ENCODE data around the gene IQCH. TPM values are rescaled to one million over a fixed set of nuclear protein-coding genes. Genes with fewer than 3 reads are reported as not detected.

IQCH gene
- total and polyA plus RNA-seq, 2 experiments from 2014 or later, result 1.7 to 4.6 TPM

- Mint-ChIP-seq H3K27ac (no peak overlapping the region), H3K4me3 (no peak overlapping the region), H3K36me3 (ENCODE audit: low read depth) (no peaks in the 10 kb centered on the region), H3K4me1 (peaks cover 32% of the 10 kb centered on the region), H3K27me3 (ENCODE audit: insufficient read depth, low read depth, poor library complexity) (no peaks in the 10 kb centered on the region), H3K9me3 (no peaks in the 10 kb centered on the region)
- Histone ChIP-seq H3K4me2 (no peak overlapping the region), H3K36me3 (ENCODE audit: insufficient read depth) (no peaks in the 10 kb centered on the region), H2AFZ (peak overlapping the region; percentile 5), H3K27ac (ENCODE audit: low read depth) (no peak overlapping the region), H3K4me1 (ENCODE audit: insufficient read depth) (peaks cover 17% of the 10 kb centered on the region), H3K9me2 (ENCODE audit: insufficient read depth) (no peaks in the 10 kb centered on the region), H3K4me3 (no peak overlapping the region), H3K27me3 (ENCODE audit: insufficient read depth) (no peaks in the 10 kb centered on the region), H3F3A (replicated peaks; ENCODE audit: low read depth) (no peaks in the 10 kb centered on the region), H4K20me1 (replicated peaks; ENCODE audit: insufficient read depth) (no peaks in the 10 kb centered on the region), H3K79me2 (replicated peaks; ENCODE audit: insufficient read depth) (no peaks in the 10 kb centered on the region)
- DNase-seq (ENCODE audit: low spot score) (no peak), ATAC-seq (peak; percentile 21; the same call in 1 of the 3 replicates)
- TF ChIP-seq STAT1 (IDR thresholded peaks at IDR 0.05; ENCODE audit: unreplicated experiment) (no peak), POLR2AphosphoS5 (IDR thresholded peaks at IDR 0.05; ENCODE audit: low read depth) (no peak), ETS1 (IDR thresholded peaks at IDR 0.05) (no peak), REST (IDR thresholded peaks at IDR 0.05; ENCODE audit: unreplicated experiment) (no peak), NANOG (IDR thresholded peaks at IDR 0.05; ENCODE audit: borderline replicate concordance) (no peak), CTCF (conservative IDR thresholded peaks at IDR 0.05; ENCODE audit: low read depth in 2 of 2) (no peak), EZH2phosphoT487 (IDR thresholded peaks at IDR 0.05; ENCODE audit: unreplicated experiment) (no peak), ZNF331 (CRISPR knock-in tag; IDR thresholded peaks at IDR 0.05; ENCODE audit: low read depth) (no peak), CREB1 (CRISPR knock-in tag; IDR thresholded peaks at IDR 0.05; ENCODE audit: low read depth) (no peak), ZNF462 (CRISPR knock-in tag; IDR thresholded peaks at IDR 0.05) (no peak), JUNB (IDR thresholded peaks at IDR 0.05; ENCODE audit: unreplicated experiment) (no peak)
Measured at GRCh38 chr15:67403428-67404154, 149.0 kb downstream of the IQCH start.
